ENCODE results near the gene LAMC2.

The LAMC2 gene

GRCh38 chr1:183214021-183214970 lies 28.2 kb downstream of the LAMC2 start:
- DNase-seq (ENCODE audit: low read depth in 2 of 2) = no peak

- no peak for DNase-seq (ENCODE audit: low read depth in 2 of 2)
Observed at GRCh38 chr1:183215076-183215720, 29.1 kb downstream of the LAMC2 start.

DNA sequence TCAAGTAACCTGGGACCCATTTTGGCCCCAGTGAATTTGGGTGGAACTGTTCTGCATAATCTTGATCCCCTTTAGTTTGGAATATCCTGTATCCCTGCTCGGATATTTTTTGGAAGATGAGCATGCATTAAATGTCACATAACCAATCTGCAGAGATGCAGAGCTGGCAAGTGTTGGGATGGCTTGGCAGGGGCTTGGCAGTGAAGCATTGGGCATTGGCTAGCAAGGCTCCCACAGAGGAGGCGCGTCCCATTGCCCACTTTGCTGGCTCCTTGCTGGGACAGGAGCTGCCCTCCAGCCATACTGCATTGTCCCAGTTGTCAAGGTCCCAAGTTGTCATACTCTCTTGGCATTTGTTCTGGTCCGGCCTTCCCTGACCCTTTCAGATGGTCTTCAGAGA lies 29.9 kb downstream of the LAMC2 start:
- no peak for DNase-seq (ENCODE audit: low read depth in 2 of 2)

DNA sequence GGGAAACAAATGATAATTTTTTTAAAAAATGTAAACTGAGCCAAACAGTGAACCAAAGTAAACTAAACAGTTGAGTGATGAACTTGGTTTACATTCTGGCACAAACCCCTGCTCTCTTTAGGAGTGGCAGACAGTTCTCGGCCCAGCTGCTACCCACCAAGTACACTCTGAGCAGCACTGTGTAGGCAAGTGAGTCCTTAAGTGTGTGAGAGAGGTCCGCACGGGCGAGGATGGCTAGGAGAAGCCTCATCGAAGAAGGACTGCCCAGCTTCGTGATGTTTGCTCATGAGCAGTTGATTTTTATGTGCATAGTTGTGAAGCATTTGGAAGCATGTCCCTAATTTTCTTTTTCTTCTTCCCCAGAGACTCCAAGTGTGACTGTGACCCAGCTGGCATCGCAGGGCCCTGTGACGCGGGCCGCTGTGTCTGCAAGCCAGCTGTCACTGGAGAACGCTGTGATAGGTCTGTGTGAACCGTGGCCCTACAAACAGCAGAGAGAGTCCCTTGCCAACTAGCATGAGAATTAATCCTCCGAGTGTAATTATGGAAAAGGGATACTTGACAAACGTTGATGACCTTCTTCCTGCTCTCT lies 32.1 kb downstream of the LAMC2 start:
- DNase-seq (ENCODE audit: low read depth in 2 of 2) = no peak

- DNase-seq (ENCODE audit: low read depth in 2 of 2) = no peak
Observed at GRCh38 chr1:183218971-183219615, 33.0 kb downstream of the LAMC2 start.

- DNase-seq (ENCODE audit: low read depth in 2 of 2) = no peak
Observed at GRCh38 chr1:183219616-183220009, 33.5 kb downstream of the LAMC2 start.

GRCh38 chr1:183222909-183223308 lies 36.8 kb downstream of the LAMC2 start:
- DNase-seq (ENCODE audit: low read depth in 2 of 2) = no peak

DNA sequence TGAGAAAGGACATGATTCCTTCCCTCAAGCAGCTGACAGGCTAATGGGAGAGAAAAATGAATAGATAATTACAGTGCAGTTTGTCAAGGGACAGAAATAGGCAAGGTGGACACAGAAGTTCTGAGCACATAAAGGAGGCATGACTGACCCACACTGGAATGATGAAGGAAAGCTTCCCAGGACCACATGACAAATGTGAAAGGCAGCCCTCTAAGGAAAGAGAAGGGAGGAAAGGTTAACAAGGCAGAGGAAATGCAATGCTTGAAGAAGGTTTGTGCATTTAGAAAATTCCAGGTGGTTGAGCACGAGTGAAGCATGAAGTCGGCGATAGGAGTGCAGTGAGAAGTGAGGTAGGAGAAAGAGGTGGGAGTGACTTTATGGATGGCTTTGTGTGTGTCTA lies 37.4 kb downstream of the LAMC2 start:
- no peak for DNase-seq (ENCODE audit: low read depth in 2 of 2)

- DNase-seq (ENCODE audit: low read depth in 2 of 2) = no peak
Observed at GRCh38 chr1:183226361-183226760, 40.3 kb downstream of the LAMC2 start.

DNA sequence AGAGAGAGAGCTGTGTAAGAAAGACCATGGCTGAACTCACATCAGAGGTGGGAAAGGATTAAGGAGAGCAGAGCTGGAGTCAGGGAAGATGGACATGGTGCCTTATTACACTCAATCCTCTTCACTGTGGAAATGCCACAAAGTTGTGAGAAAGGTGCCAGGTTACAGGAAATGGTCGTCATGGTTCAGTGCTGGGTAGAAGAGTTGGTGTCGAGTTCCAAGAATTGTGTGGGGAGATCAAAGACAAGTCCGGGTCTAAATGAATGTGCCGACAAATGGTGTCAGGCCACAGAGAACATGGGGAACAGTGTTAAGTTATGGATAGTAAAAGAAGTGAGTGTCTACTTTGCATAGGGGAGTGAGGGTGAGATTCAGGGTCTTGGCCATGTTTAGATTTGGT lies 40.9 kb downstream of the LAMC2 start:
- DNase-seq (ENCODE audit: low read depth in 2 of 2) = no peak

DNA sequence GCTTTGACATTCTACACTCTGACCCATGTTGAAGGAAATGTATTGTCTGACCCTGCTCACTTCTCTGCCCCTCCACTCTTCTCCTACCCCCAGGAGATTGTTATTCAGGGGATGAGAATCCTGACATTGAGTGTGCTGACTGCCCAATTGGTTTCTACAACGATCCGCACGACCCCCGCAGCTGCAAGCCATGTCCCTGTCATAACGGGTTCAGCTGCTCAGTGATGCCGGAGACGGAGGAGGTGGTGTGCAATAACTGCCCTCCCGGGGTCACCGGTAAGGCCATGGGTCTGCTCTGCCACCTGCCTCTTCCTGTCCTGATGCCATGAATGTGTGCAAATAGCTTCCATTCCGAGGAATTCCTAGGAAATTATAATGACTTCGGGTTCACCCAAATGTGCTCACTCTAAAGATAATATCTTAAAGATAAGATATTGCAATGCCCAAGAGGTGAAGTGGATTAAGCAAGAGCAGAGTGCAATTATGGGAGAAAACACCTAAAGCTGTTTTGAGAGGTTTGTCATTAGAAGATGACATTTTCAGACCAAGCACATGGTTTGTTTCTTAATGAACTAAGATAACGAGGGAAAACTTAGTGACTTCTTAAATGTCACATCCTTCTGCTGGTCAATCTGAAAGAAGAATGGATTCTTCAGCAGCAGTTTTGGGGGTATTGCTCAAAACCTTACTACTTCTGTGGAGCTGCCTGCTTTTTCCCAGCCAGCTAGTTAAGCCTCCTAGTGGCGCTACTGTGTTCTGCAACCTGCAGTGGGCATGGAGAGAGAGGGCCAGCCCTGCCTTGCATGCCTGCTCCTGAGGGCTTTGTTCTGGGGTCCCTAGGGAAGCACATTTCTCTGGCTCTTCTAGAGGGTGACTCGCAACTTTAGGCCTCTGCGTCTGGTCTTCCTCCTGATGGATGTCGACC lies 41.6 kb downstream of the LAMC2 start:
- DNase-seq (ENCODE audit: low read depth in 2 of 2) = peak in 1 of 2 experiments; percentile 38

- DNase-seq (ENCODE audit: low read depth in 2 of 2) = no peak
Observed at GRCh38 chr1:183228347-183229220, 42.5 kb downstream of the LAMC2 start.

GRCh38 chr1:183230413-183230812 lies 44.3 kb downstream of the LAMC2 start:
- DNase-seq (ENCODE audit: low read depth in 2 of 2) = no peak

- DNase-seq (ENCODE audit: low read depth in 2 of 2) = no peak
Observed at GRCh38 chr1:183231545-183231944, 45.5 kb downstream of the LAMC2 start.

- no peak for DNase-seq (ENCODE audit: low read depth in 2 of 2)
Observed at GRCh38 chr1:183233113-183233512, 47.0 kb downstream of the LAMC2 start.

DNA sequence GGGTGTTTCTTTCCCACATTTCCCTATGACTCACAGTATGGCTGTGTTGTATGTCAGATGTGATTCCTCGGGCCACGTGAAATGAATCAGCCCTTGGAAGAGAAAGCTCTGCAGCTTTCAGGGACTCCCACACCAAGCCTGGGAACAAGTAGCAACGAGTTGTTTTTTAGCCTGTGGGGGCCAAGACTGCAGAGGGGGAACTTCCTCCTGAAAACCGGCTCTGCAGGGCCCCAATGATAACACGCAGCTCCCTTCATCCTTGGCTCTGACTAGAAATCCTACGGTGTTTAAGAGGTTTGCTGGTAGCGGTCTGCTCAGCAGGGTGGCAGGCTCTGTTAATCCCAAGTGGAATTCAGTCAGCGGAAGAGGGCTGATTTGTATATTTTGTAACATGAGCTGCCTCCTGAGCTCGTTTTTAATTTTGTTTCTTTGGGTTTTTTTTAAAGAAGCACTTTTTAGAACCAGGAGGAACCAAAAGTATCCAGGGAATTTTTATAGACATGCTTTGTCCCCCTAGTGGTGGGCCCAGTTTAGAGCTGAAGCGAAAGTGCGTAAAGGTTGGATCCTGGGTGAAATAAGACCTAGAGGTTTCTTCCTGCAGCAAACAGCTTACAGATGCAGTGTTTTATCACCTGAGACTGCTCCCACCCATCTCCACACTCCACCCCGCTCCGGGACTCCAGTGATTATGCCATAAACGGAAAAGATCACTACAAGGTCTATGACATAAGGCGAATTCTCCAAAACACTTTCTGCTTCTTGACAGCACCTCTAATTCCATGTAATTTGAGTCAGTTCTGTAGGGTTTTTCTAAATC lies 48.8 kb downstream of the LAMC2 start:
- no peak for DNase-seq (ENCODE audit: low read depth in 2 of 2)

- no peak for DNase-seq (ENCODE audit: low read depth in 2 of 2)
Observed at GRCh38 chr1:183235503-183235902, 49.4 kb downstream of the LAMC2 start.

DNA sequence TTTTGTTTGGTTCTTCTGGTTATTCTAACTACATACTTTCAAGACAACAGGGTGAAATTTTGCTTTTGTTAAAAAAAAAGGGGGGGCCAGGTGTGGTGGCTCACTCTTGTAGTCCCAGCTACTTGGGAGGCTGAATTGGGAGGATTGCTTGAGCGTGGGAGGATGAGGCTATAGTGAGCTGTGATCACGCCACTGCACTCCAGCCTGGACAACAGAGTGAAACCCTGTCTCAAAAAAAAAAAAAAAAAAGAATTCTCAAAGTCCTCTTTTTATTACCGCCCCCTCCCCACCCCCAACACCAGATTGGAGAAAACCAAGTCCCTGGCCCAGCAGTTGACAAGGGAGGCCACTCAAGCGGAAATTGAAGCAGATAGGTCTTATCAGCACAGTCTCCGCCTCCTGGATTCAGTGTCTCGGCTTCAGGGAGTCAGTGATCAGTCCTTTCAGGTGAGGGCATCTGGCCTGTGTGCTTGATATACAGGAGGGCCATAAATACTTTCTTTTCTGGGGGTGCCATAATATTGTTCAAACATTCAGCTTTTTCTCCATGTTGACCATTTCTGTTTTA lies 50.2 kb downstream of the LAMC2 start:
- DNase-seq (ENCODE audit: low read depth in 2 of 2) = no peak

GRCh38 chr1:183237046-183237445 lies 51.0 kb downstream of the LAMC2 start:
- no peak for DNase-seq (ENCODE audit: low read depth in 2 of 2)

Data from stimulated activated CD4-positive, alpha-beta T cell treated with anti-CD3 and anti-CD28 coated beads, Interleukin-12 subunit alpha, Interleukin-12 subunit beta, amount 100 ng/mL, for 24 hours (primary cell).